Activated T-helper 2 cell treated with anti-CD3 and anti-CD28 coated beads, Interferon-gamma antibody, Interleukin-2, Interleukin-4, amounts not matched to agents 10 μg/mL and 5 μg/mL and 100 μg/mL, durations not matched to agents 14 hours and 24 hours and 36 hours (primary cell): ENCODE measurements around the gene GOLGA7B. TPM values are rescaled to one million over a fixed set of nuclear protein-coding genes. Genes with fewer than 3 reads are reported as not detected.
"Not testable (repeated sequence)": the region's sequence is repeated elsewhere in the genome, so short reads cannot be mapped to it uniquely, and the experiment has no call there.

Source experiments
- DNase-seq: peaks from one replicate; pipeline ENCODE4 v3.0.0; 2021; ENCODE audit warnings: low spot score
- H3K27ac Mint-ChIP-seq: one replicate; pipeline ENCODE4 v1.8.0; 2021; ENCODE audit warnings: mixed read lengths
- H3K27me3 Mint-ChIP-seq: one replicate; pipeline ENCODE4 v1.8.0; 2021; ENCODE audit warnings: low read depth, mixed read lengths
- H3K36me3 Mint-ChIP-seq: one replicate; pipeline ENCODE4 v1.8.0; 2021; ENCODE audit warnings: low read depth, mixed read lengths
- H3K4me1 Mint-ChIP-seq: one replicate; pipeline ENCODE4 v1.8.0; 2021; ENCODE audit warnings: low read depth, mixed read lengths
- H3K4me3 Mint-ChIP-seq: one replicate; pipeline ENCODE4 v1.8.0; 2021; ENCODE audit warnings: low read depth, mild to moderate bottlenecking, moderate library complexity, mixed read lengths
- H3K9me3 Mint-ChIP-seq: one replicate; pipeline ENCODE4 v1.8.0; 2021; ENCODE audit warnings: mixed read lengths
- intact Hi-C: fragments of 100-400 bp; cut with micrococcal nuclease; formaldehyde crosslinking; loops from one replicate; pipeline ENCODE4 v1.15.1; 2023
- total RNA-seq: library from RNA; stranded (reverse); gene quantifications from 2 replicates; pipeline ENCODE4 v1.2.3, GENCODE V29; 2022

Gene GOLGA7B
- total RNA-seq, 1 donor from 2014 or later: 0.62 TPM

DNA sequence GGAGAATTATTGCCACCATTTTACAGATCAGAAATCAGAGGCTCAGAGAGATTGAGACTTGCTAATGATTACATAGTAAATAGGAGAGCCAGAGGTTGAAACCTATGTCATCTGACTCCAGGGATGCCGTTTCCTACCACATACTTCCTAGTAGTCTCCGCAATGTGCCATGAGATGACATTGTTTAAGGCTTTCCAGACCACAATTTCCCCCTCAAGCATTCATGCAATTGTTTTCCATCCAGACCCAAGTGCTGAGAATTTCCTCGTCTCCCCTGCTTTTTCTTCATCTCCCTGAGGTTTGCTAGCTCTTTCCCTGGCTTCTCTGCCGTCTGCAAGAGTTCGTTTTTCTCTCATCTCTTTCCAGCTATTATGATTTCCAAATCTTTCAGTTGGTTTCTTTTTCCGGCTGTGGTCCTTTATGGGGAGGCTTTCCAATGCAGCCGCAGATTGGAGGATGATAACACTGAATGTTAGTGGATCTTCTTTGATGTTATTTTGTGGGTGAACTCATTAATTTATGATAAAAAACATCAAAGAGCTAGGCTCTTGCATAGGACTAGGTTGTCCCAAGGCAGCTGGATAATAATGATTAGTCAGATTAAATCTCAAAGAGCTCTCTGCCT, 6.9 kb upstream of the GOLGA7B start:
- peaks cover 11% of the 10 kb centered on the region for H3K4me1 Mint-ChIP-seq
- intact Hi-C loops: no loop called here
- no peak overlapping the region for H3K4me3 Mint-ChIP-seq
- peaks cover 3% of the 10 kb centered on the region for H3K27me3 Mint-ChIP-seq
- no peaks in the 10 kb centered on the region for H3K36me3 Mint-ChIP-seq
- DNase-seq: no peak
- H3K9me3 Mint-ChIP-seq: no peaks in the 10 kb centered on the region
- H3K27ac Mint-ChIP-seq: no peak overlapping the region

DNA sequence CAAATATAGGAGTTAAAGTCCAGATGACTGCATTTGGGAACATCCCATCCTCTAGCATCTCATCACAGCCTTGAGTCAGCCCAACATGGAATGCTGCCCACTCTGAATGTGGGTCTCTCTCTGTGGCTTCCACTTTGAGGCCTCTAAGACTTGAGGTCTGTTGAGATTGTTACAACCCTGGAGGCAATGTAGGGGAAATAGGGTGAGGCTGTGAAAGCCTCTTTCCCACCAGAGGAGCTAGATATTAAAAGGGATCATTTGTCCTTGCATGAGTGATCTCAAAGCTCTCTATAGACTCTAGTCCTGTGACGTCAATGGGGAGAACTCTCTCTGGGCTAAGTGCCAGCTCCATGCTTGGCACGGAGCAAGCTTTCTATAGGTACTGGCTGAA, 6.4 kb upstream of the GOLGA7B start:
- H3K27ac Mint-ChIP-seq: no peak overlapping the region
- peaks cover 5% of the 10 kb centered on the region for H3K27me3 Mint-ChIP-seq
- no peak overlapping the region for H3K4me3 Mint-ChIP-seq
- H3K9me3 Mint-ChIP-seq: no peaks in the 10 kb centered on the region
- peaks cover 11% of the 10 kb centered on the region for H3K4me1 Mint-ChIP-seq
- DNase-seq: no peak
- H3K36me3 Mint-ChIP-seq: no peaks in the 10 kb centered on the region
- intact Hi-C loops: no loop called here

DNA sequence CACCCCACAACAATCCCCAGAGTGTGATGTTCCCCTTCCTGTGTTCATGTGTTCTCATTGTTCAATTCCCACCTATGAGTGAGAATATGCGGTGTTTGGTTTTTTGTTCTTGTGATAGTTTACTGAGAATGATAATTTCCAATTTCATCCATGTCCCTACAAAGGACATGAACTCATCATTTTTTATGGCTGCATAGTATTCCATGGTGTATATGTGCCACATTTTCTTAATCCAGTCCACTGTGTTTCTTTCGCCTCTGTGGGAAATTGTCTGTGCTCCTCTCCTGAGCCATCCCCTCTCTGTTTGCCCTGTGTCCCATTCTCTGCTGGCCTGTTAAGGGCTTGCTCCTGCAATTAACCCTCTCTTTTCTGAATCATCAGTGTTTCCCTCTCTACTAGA, 5.7 kb upstream of the GOLGA7B start:
- H3K36me3 Mint-ChIP-seq, H3K9me3 Mint-ChIP-seq, H3K4me3 Mint-ChIP-seq, intact Hi-C loops, H3K27ac Mint-ChIP-seq, H3K27me3 Mint-ChIP-seq, DNase-seq: not testable (repeated sequence)
- H3K4me1 Mint-ChIP-seq: peaks cover 13% of the 10 kb centered on the region

DNA sequence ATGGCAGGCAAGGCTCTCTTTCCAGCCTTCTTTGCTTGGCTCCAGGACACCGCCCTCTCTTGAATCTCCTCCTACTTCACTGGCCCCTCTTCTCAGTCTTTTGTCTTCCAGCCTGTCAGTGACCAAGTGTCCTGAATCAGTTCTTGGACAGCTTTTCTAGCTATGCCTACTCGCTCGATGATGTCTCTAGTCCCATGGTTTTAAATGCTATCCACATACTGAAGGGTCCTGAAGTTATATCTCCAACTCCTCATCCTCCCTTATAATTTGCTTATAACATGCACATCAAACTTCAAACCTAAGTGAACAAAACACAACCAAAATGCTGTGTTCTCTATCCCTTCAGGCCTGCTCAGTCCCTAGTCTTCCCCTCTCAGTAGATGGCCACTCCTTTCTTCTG, 5.0 kb upstream of the GOLGA7B start:
- no peak overlapping the region for H3K27ac Mint-ChIP-seq
- intact Hi-C loops: no loop called here
- H3K27me3 Mint-ChIP-seq: peaks cover 5% of the 10 kb centered on the region
- no peak overlapping the region for H3K4me3 Mint-ChIP-seq
- no peaks in the 10 kb centered on the region for H3K36me3 Mint-ChIP-seq
- DNase-seq: no peak
- H3K9me3 Mint-ChIP-seq: no peaks in the 10 kb centered on the region
- H3K4me1 Mint-ChIP-seq: peaks cover 16% of the 10 kb centered on the region

- Mint-ChIP-seq H3K4me1 (peaks cover 34% of the 10 kb centered on the region), H3K36me3 (no peaks in the 10 kb centered on the region), H3K27me3 (peaks cover 11% of the 10 kb centered on the region), H3K9me3 (no peaks in the 10 kb centered on the region), H3K4me3 (peak overlapping the region; percentile 79), H3K27ac (no peak overlapping the region)
- intact Hi-C loops: no loop called here
- no peak for DNase-seq
Observed at GRCh38 chr10:97849103-97849686, 448 bp upstream of the GOLGA7B start.

GRCh38 chr10:97850446-97850845, 803 bp downstream of the GOLGA7B start:
- H3K4me3 Mint-ChIP-seq: peak overlapping the region; percentile 77
- no peaks in the 10 kb centered on the region for H3K36me3 Mint-ChIP-seq
- no peak overlapping the region for H3K27ac Mint-ChIP-seq
- H3K9me3 Mint-ChIP-seq: no peaks in the 10 kb centered on the region
- peak; percentile 16 for DNase-seq
- peaks cover 34% of the 10 kb centered on the region for H3K4me1 Mint-ChIP-seq
- H3K27me3 Mint-ChIP-seq: peaks cover 11% of the 10 kb centered on the region
- intact Hi-C loops: loop anchor here (2.0 kb wide), 1 partner anchor 18 kb away; no protein-coding TSS in a partner anchor

GRCh38 chr10:97851341-97852001, 1.8 kb downstream of the GOLGA7B start:
- DNase-seq: peak; percentile 30
- no peak overlapping the region for H3K27ac Mint-ChIP-seq
- peaks cover 11% of the 10 kb centered on the region for H3K27me3 Mint-ChIP-seq
- intact Hi-C loops: loop anchor here (2.0 kb wide), 1 partner anchor 17 kb away; no protein-coding TSS in a partner anchor
- peak overlapping the region; percentile 26 for H3K4me3 Mint-ChIP-seq
- H3K4me1 Mint-ChIP-seq: peaks cover 34% of the 10 kb centered on the region
- no peaks in the 10 kb centered on the region for H3K9me3 Mint-ChIP-seq
- no peaks in the 10 kb centered on the region for H3K36me3 Mint-ChIP-seq

GRCh38 chr10:97852277-97852676, 2.6 kb downstream of the GOLGA7B start:
- DNase-seq: no peak
- Mint-ChIP-seq H3K4me1 (peaks cover 38% of the 10 kb centered on the region), H3K9me3 (no peaks in the 10 kb centered on the region), H3K36me3 (no peaks in the 10 kb centered on the region), H3K27me3 (peaks cover 15% of the 10 kb centered on the region), H3K27ac (no peak overlapping the region), H3K4me3 (no peak overlapping the region)
- intact Hi-C loops: no loop called here

DNA sequence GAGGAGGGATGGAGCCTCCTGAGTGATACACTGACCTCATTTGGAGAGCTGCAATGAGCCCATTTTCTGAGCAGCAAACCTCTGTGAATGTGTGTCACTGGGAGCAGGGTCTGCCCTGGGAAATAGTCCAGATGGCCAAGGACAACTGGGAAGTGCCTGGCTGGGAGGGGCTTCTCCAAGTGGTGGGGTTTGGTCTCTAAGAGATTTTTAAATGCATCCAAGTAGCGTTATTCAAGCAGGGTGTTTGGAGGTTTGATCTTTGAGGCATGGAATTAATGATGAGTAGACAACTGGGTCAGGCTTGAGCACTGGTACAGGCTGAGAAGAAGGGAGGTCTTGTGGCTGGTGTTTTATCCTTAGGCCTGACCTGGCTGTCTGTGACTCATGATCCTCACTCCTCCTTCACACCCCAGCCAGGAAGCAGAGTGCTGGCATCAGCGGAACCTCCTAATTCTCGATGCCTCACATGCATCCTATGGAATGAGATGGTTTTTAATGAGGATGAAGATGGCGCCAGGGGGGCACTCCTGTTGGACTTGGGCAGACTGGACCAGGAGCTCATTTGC, 3.3 kb downstream of the GOLGA7B start:
- Mint-ChIP-seq H3K27ac (no peak overlapping the region), H3K9me3 (no peaks in the 10 kb centered on the region), H3K4me3 (no peak overlapping the region), H3K36me3 (no peaks in the 10 kb centered on the region), H3K27me3 (peaks cover 14% of the 10 kb centered on the region), H3K4me1 (peaks cover 43% of the 10 kb centered on the region)
- no peak for DNase-seq
- intact Hi-C loops: no loop called here

DNA sequence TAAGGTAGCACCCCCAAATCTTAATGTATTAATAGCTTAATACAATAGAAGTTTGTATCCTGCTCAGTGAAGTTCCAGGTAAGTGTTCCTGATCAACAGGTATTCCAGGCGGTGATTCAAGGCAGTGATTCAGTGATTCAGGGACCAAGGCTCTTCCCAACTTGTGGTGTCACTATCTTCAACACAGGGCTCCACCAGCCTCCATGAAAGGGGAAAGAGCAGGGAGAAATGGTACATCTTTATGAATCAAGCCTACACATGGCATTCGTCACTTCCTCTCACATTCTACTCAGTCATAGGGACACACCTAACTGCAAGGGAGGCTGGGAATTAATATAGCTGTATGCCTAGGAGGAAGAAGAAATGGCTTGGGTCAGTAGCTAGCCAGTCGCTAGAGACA, 5.1 kb downstream of the GOLGA7B start:
- peaks cover 13% of the 10 kb centered on the region for H3K27me3 Mint-ChIP-seq

GRCh38 chr10:97858001-97858439, 8.4 kb downstream of the GOLGA7B start:
- no peak for DNase-seq

More for the DNA sequence above, 5.1 kb downstream of the GOLGA7B start:
- Mint-ChIP-seq H3K36me3 (no peaks in the 10 kb centered on the region), H3K4me1 (peaks cover 45% of the 10 kb centered on the region), H3K4me3 (no peak overlapping the region), H3K9me3 (no peaks in the 10 kb centered on the region), H3K27ac (no peak overlapping the region)
- no peak for DNase-seq
- intact Hi-C loops: no loop called here

DNA sequence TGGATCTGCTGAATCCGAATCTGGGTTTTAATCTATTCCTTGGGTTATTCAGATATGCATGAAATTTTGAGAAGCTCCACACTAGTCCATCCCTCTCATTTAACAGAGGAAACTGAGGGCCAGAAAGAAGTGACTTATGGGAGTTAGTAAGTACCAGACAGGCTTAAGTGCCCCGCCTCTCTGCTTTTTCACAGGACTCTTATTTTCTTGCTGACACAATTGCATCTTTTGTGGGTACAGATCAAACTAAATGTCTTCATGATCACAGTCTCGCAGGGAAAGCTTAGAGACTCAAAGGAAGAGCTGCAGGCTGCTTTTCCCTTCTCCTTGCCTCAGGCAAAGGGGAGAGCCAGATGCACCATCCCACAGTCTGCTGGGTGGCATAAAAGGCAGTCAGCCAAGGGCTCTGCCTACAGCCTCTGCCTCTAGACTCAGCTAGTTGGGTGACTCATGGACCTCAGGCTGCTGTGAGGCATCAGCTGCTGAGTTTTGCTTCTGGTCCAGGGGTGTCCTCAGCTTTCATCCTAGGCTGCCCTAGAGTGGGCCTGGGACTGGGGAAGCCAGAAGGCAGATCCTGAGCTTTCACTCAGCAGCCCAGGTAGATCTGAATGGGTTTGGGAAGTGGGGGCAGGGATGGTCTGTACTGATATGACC, 11.6 kb downstream of the GOLGA7B start:
- peaks cover 18% of the 10 kb centered on the region for H3K4me1 Mint-ChIP-seq
- no peaks in the 10 kb centered on the region for H3K9me3 Mint-ChIP-seq
- DNase-seq: no peak

More at GRCh38 chr10:97858001-97858439, 8.4 kb downstream of the GOLGA7B start:
- Mint-ChIP-seq H3K9me3 (no peaks in the 10 kb centered on the region), H3K36me3 (no peaks in the 10 kb centered on the region), H3K27ac (no peak overlapping the region), H3K4me1 (peaks cover 19% of the 10 kb centered on the region), H3K4me3 (no peak overlapping the region), H3K27me3 (peaks cover 4% of the 10 kb centered on the region)
- intact Hi-C loops: loop anchor here (1.0 kb wide), 1 partner anchor 11 kb away; no protein-coding TSS in a partner anchor

More for the DNA sequence above, 11.6 kb downstream of the GOLGA7B start:
- H3K27ac Mint-ChIP-seq: no peak overlapping the region
- no peaks in the 10 kb centered on the region for H3K36me3 Mint-ChIP-seq
- intact Hi-C loops: no loop called here
- no peak overlapping the region for H3K4me3 Mint-ChIP-seq
- peaks cover 4% of the 10 kb centered on the region for H3K27me3 Mint-ChIP-seq
